GM18873 (cell line): Measurements from ENCODE around the gene LRRC8E.
"Not testable (repeated sequence)": the region's sequence is repeated elsewhere in the genome, so short reads cannot be mapped to it uniquely, and the experiment has no call there.

Experiments
- ATAC-seq: cut with Tn5 transposase; IDR thresholded peaks from one replicate; pipeline ENCODE4 v1.9.1; 2021; ENCODE audit warnings: mild to moderate bottlenecking, moderate library complexity, moderate number of reproducible peaks; ENCODE audit not compliant: unreplicated experiment, low FRiP score

LRRC8E gene

GRCh38 chr19:7926727-7927604, 38.7 kb downstream of the LRRC8E start:
- no peak for ATAC-seq

GRCh38 chr19:7927605-7928333, 39.5 kb downstream of the LRRC8E start:
- ATAC-seq: no peak

GRCh38 chr19:7928334-7928706, 40.0 kb downstream of the LRRC8E start:
- ATAC-seq: no peak

GRCh38 chr19:7928741-7929701, 40.7 kb downstream of the LRRC8E start:
- no peak for ATAC-seq

GRCh38 chr19:7930030-7930429, 41.7 kb downstream of the LRRC8E start:
- ATAC-seq: not testable (repeated sequence)

- ATAC-seq: no peak
Observed at GRCh38 chr19:7930765-7931164, 42.5 kb downstream of the LRRC8E start.

- no peak for ATAC-seq
Observed at GRCh38 chr19:7931221-7932061, 43.1 kb downstream of the LRRC8E start.

- no peak for ATAC-seq
Observed at GRCh38 chr19:7932276-7932929, 44.1 kb downstream of the LRRC8E start.

GRCh38 chr19:7932930-7933300, 44.6 kb downstream of the LRRC8E start:
- ATAC-seq: no peak

- no peak for ATAC-seq
Observed at GRCh38 chr19:7933411-7933810, 45.1 kb downstream of the LRRC8E start.

GRCh38 chr19:7933828-7934725, 45.8 kb downstream of the LRRC8E start:
- ATAC-seq: no peak

- ATAC-seq: no peak
Observed at GRCh38 chr19:7934766-7935165, 46.5 kb downstream of the LRRC8E start.

GRCh38 chr19:7940841-7941240, 52.5 kb downstream of the LRRC8E start:
- no peak for ATAC-seq

GRCh38 chr19:7941895-7942596, 53.7 kb downstream of the LRRC8E start:
- ATAC-seq: no peak

- no peak for ATAC-seq
Observed at GRCh38 chr19:7942981-7943443, 54.7 kb downstream of the LRRC8E start.

- peak; percentile 92 for ATAC-seq
Observed at GRCh38 chr19:7943444-7944176, 55.3 kb downstream of the LRRC8E start, which contains the start of gene TIMM44. TSS of gene TIMM44 (minus strand) at chr19:7943666. CDS start at chr19:7943651, 15 bp downstream.
